ENCODE data around the gene ILF3. TPM values are rescaled to one million over a fixed set of nuclear protein-coding genes. Genes with fewer than 3 reads are reported as not detected.

ILF3 gene
- total and polyA plus RNA-seq, 2 of the 13 experiments (the other 11 are each of a cell fraction or from before 2014, with no cell fraction given): 120 to 173 TPM

GRCh38 chr19:10717356-10718204 is 63.4 kb downstream of the ILF3 start, which contains the start of gene DNM2 (continued):
- TF ChIP-seq, protein P1, sequence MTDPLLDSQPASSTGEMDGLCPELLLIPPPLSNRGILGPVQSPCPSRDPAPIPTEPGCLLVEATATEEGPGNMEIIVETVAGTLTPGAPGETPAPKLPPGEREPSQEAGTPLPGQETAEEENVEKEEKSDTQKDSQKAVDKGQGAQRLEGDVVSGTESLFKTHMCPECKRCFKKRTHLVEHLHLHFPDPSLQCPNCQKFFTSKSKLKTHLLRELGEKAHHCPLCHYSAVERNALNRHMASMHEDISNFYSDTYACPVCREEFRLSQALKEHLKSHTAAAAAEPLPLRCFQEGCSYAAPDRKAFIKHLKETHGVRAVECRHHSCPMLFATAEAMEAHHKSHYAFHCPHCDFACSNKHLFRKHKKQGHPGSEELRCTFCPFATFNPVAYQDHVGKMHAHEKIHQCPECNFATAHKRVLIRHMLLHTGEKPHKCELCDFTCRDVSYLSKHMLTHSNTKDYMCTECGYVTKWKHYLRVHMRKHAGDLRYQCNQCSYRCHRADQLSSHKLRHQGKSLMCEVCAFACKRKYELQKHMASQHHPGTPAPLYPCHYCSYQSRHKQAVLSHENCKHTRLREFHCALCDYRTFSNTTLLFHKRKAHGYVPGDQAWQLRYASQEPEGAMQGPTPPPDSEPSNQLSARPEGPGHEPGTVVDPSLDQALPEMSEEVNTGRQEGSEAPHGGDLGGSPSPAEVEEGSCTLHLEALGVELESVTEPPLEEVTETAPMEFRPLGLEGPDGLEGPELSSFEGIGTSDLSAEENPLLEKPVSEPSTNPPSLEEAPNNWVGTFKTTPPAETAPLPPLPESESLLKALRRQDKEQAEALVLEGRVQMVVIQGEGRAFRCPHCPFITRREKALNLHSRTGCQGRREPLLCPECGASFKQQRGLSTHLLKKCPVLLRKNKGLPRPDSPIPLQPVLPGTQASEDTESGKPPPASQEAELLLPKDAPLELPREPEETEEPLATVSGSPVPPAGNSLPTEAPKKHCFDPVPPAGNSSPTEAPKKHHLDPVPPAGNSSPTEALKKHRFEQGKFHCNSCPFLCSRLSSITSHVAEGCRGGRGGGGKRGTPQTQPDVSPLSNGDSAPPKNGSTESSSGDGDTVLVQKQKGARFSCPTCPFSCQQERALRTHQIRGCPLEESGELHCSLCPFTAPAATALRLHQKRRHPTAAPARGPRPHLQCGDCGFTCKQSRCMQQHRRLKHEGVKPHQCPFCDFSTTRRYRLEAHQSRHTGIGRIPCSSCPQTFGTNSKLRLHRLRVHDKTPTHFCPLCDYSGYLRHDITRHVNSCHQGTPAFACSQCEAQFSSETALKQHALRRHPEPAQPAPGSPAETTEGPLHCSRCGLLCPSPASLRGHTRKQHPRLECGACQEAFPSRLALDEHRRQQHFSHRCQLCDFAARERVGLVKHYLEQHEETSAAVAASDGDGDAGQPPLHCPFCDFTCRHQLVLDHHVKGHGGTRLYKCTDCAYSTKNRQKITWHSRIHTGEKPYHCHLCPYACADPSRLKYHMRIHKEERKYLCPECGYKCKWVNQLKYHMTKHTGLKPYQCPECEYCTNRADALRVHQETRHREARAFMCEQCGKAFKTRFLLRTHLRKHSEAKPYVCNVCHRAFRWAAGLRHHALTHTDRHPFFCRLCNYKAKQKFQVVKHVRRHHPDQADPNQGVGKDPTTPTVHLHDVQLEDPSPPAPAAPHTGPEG (CRISPR knock-in tag; IDR thresholded peaks at IDR 0.05): peak; percentile 98
- no peak for TF ChIP-seq PCBP1 (IDR thresholded peaks at IDR 0.05; ENCODE audit: borderline replicate concordance, low read depth, low read length)
- TF ChIP-seq ZNF350 (CRISPR knock-in tag; IDR thresholded peaks at IDR 0.05; ENCODE audit: borderline replicate concordance, low read depth): peak; percentile 78
- TF ChIP-seq ZNF737 (CRISPR knock-in tag; IDR thresholded peaks at IDR 0.05; ENCODE audit: borderline replicate concordance): no peak
- TF ChIP-seq, protein P2, sequence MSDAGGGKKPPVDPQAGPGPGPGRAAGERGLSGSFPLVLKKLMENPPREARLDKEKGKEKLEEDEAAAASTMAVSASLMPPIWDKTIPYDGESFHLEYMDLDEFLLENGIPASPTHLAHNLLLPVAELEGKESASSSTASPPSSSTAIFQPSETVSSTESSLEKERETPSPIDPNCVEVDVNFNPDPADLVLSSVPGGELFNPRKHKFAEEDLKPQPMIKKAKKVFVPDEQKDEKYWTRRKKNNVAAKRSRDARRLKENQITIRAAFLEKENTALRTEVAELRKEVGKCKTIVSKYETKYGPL (CRISPR knock-in tag; IDR thresholded peaks at IDR 0.05): no peak
- TF ChIP-seq HNF4A (CRISPR knock-in tag; IDR thresholded peaks at IDR 0.05): peak; percentile 25; the same call in 1 of the 2 replicates
- no peak for TF ChIP-seq MAZ (IDR thresholded peaks at IDR 0.05; ENCODE audit: borderline replicate concordance, low read depth, low read length)
- TF ChIP-seq MAZ (CRISPR knock-in tag; IDR thresholded peaks at IDR 0.05; ENCODE audit: low read depth): peak; percentile 54; the same call in 1 of the 2 replicates
- peak; percentile 98 for TF ChIP-seq NFYB (CRISPR knock-in tag; IDR thresholded peaks at IDR 0.05)
- peak; percentile 94 for TF ChIP-seq ATF1 (CRISPR knock-in tag; IDR thresholded peaks at IDR 0.05)
- peak; percentile 51; the same call in 1 of the 2 replicates for TF ChIP-seq ATF2 (CRISPR knock-in tag; IDR thresholded peaks at IDR 0.05)
- TF ChIP-seq, protein P3, sequence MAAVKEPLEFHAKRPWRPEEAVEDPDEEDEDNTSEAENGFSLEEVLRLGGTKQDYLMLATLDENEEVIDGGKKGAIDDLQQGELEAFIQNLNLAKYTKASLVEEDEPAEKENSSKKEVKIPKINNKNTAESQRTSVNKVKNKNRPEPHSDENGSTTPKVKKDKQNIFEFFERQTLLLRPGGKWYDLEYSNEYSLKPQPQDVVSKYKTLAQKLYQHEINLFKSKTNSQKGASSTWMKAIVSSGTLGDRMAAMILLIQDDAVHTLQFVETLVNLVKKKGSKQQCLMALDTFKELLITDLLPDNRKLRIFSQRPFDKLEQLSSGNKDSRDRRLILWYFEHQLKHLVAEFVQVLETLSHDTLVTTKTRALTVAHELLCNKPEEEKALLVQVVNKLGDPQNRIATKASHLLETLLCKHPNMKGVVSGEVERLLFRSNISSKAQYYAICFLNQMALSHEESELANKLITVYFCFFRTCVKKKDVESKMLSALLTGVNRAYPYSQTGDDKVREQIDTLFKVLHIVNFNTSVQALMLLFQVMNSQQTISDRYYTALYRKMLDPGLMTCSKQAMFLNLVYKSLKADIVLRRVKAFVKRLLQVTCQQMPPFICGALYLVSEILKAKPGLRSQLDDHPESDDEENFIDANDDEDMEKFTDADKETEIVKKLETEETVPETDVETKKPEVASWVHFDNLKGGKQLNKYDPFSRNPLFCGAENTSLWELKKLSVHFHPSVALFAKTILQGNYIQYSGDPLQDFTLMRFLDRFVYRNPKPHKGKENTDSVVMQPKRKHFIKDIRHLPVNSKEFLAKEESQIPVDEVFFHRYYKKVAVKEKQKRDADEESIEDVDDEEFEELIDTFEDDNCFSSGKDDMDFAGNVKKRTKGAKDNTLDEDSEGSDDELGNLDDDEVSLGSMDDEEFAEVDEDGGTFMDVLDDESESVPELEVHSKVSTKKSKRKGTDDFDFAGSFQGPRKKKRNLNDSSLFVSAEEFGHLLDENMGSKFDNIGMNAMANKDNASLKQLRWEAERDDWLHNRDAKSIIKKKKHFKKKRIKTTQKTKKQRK (IDR thresholded peaks at IDR 0.05; ENCODE audit: low read length): peak; percentile 100
- no peak for TF ChIP-seq MTA1 (CRISPR knock-in tag; IDR thresholded peaks at IDR 0.05; ENCODE audit: borderline replicate concordance)
- peak; percentile 79; the same call in 1 of the 2 replicates for TF ChIP-seq TBX3 (IDR thresholded peaks at IDR 0.05; ENCODE audit: borderline replicate concordance)
- TF ChIP-seq SIX4 (CRISPR knock-in tag; IDR thresholded peaks at IDR 0.05): peak; percentile 82
- peak; percentile 37; the same call in 1 of the 2 replicates for TF ChIP-seq SOX5 (CRISPR knock-in tag; IDR thresholded peaks at IDR 0.05; ENCODE audit: borderline replicate concordance)
- peak; percentile 70; the same call in 1 of the 2 replicates for TF ChIP-seq POLR2G (IDR thresholded peaks at IDR 0.05; ENCODE audit: low read depth, low read length)
- TF ChIP-seq SUZ12 (IDR thresholded peaks at IDR 0.05; ENCODE audit: low read depth, low read length): peak; percentile 64

All from HepG2 (cell line).